H9 (cell line): ENCODE results near the gene KHK. TPM values are rescaled to one million over a fixed set of nuclear protein-coding genes. Genes with fewer than 3 reads are reported as not detected.

Source experiments
- DNase-seq: peaks from one replicate; pipeline ENCODE4 v3.0.0-alpha.2; 2017
- H2AFZ ChIP-seq: one replicate; pipeline ENCODE4 v1.6.1; 2013; ENCODE audit warnings: mild to moderate bottlenecking, low read length, control low read depth, moderate library complexity
- H2AK5ac ChIP-seq: 2 replicates; pipeline ENCODE4 v1.6.1; 2013; ENCODE audit warnings: low read length, control low read depth, mixed read lengths; ENCODE audit not compliant: insufficient read length
- H2BK120ac ChIP-seq: one replicate; pipeline ENCODE4 v1.6.1; 2013; ENCODE audit warnings: low read depth, mild to moderate bottlenecking, low read length, control low read depth, inconsistent platforms; ENCODE audit not compliant: poor library complexity, severe bottlenecking
- H2BK12ac ChIP-seq: 2 replicates; pipeline ENCODE4 v1.6.1; 2013; ENCODE audit warnings: low read length, control low read depth, mixed read lengths, low read depth; ENCODE audit not compliant: insufficient read length
- H2BK15ac ChIP-seq: 2 replicates; pipeline ENCODE4 v1.6.1; 2013; ENCODE audit warnings: low read depth, low read length, control low read depth
- H2BK20ac ChIP-seq: one replicate; pipeline ENCODE4 v1.6.1; 2013; ENCODE audit warnings: low read depth, mild to moderate bottlenecking, low read length, control low read depth, inconsistent platforms; ENCODE audit not compliant: poor library complexity, severe bottlenecking
- H2BK5ac ChIP-seq: 2 replicates; pipeline ENCODE4 v1.6.1; 2013; ENCODE audit warnings: low read length, control low read depth, mixed read lengths; ENCODE audit not compliant: insufficient read length
- H3K14ac ChIP-seq: 2 replicates; pipeline ENCODE4 v1.6.1; 2013; ENCODE audit warnings: low read length, control low read depth; ENCODE audit not compliant: insufficient read depth
- H3K18ac ChIP-seq: 2 replicates; pipeline ENCODE4 v1.6.1; 2013; ENCODE audit warnings: low read depth, mild to moderate bottlenecking, mixed read lengths, low read length, control low read depth; ENCODE audit not compliant: insufficient read length
- H3K23ac ChIP-seq: 2 replicates; pipeline ENCODE4 v1.6.1; 2013; ENCODE audit warnings: low read length, control low read depth, mixed read lengths, low read depth; ENCODE audit not compliant: insufficient read length
- H3K23me2 ChIP-seq: 2 replicates; pipeline ENCODE4 v1.6.1; 2013; ENCODE audit warnings: low read depth, mild to moderate bottlenecking, mixed read lengths, low read length, control low read depth; ENCODE audit not compliant: insufficient read length, poor library complexity, severe bottlenecking
- H3K27ac ChIP-seq: 2 replicates; pipeline ENCODE4 v1.5.1; 2013; ENCODE audit warnings: low read length, control low read depth, mixed read lengths, low read depth; ENCODE audit not compliant: insufficient read length
- H3K27me3 ChIP-seq: 2 replicates; pipeline ENCODE4 v1.6.1; 2013; ENCODE audit warnings: low read length, control low read depth, inconsistent platforms; ENCODE audit not compliant: insufficient read depth
- H3K4ac ChIP-seq: 2 replicates; pipeline ENCODE4 v1.6.1; 2013; ENCODE audit warnings: low read depth, mild to moderate bottlenecking, control low read depth, inconsistent platforms, low read length, moderate library complexity
- H3K4me1 ChIP-seq: 2 replicates; pipeline ENCODE4 v1.6.1; 2013; ENCODE audit warnings: low read length, control low read depth, inconsistent platforms; ENCODE audit not compliant: insufficient read depth
- H3K4me2 ChIP-seq: 2 replicates; pipeline ENCODE4 v1.6.1; 2013; ENCODE audit warnings: low read length, control low read depth, mixed read lengths; ENCODE audit not compliant: insufficient read length, insufficient read depth
- H3K56ac ChIP-seq: 2 replicates; pipeline ENCODE4 v1.6.1; 2013; ENCODE audit warnings: low read depth, mild to moderate bottlenecking, mixed read lengths, low read length, control low read depth; ENCODE audit not compliant: insufficient read length
- H3K79me1 ChIP-seq: 2 replicates; pipeline ENCODE4 v1.6.1; 2013; ENCODE audit warnings: low read depth, mild to moderate bottlenecking, moderate library complexity, low read length, control low read depth, inconsistent platforms; ENCODE audit not compliant: insufficient read depth, poor library complexity, severe bottlenecking
- H3K79me2 ChIP-seq: 2 replicates; pipeline ENCODE4 v1.6.1; 2013; ENCODE audit warnings: low read length, control low read depth, inconsistent platforms; ENCODE audit not compliant: insufficient read depth
- H3K9ac ChIP-seq: 2 replicates; pipeline ENCODE4 v1.6.1; 2013; ENCODE audit warnings: low read length, control low read depth, mixed read lengths; ENCODE audit not compliant: insufficient read length; ENCODE audit errors: extremely low read depth
- H3K9me3 ChIP-seq: one replicate; pipeline ENCODE4 v1.6.1; 2013; ENCODE audit warnings: low read depth, low read length, inconsistent platforms; ENCODE audit not compliant: control insufficient read depth
- H3T11ph ChIP-seq: one replicate; pipeline ENCODE4 v1.6.1; 2013; ENCODE audit warnings: mild to moderate bottlenecking, low read length, control low read depth, inconsistent platforms
- H4K20me1 ChIP-seq: one replicate; pipeline ENCODE4 v1.6.1; 2013; ENCODE audit not compliant: control insufficient read depth, insufficient read length, insufficient read depth
- H4K5ac ChIP-seq: 2 replicates; pipeline ENCODE4 v1.6.1; 2013; ENCODE audit warnings: low read depth, mild to moderate bottlenecking, mixed read lengths, low read length, control low read depth; ENCODE audit not compliant: insufficient read length
- H4K8ac ChIP-seq: replicated peaks from 2 replicates; pipeline ENCODE4 v1.6.1; 2013; ENCODE audit warnings: low read length, control low read depth, mixed read lengths, low read depth; ENCODE audit not compliant: insufficient read length
- H4K91ac ChIP-seq: 2 replicates; pipeline ENCODE4 v1.6.1; 2013; ENCODE audit warnings: low read depth, mild to moderate bottlenecking, moderate library complexity, mixed read lengths, low read length, control low read depth; ENCODE audit not compliant: insufficient read length
- H3K27ac Mint-ChIP-seq, 3 experiments: 2 replicates in 2 of 3; 3 replicates in 1 of 3; pipeline ENCODE4 v1.8.0; 2020 to 2021; ENCODE audit warnings: mixed read lengths in 3 of 3, mild to moderate bottlenecking in 1 of 3, moderate library complexity in 1 of 3
- H3K27me3 Mint-ChIP-seq: 2 replicates; pipeline ENCODE4 v1.8.0; 2021; ENCODE audit warnings: low read depth, mild to moderate bottlenecking, moderate library complexity, mixed read lengths
- H3K36me3 Mint-ChIP-seq, 3 experiments: 2 replicates in 2 of 3; 3 replicates in 1 of 3; pipeline ENCODE4 v1.8.0; 2020 to 2021; ENCODE audit warnings: low read depth in 3 of 3, mixed read lengths in 3 of 3; ENCODE audit not compliant: insufficient read depth in 1 of 3
- H3K4me1 Mint-ChIP-seq, 2 experiments: 2 replicates each; pipeline ENCODE4 v1.8.0; 2020; ENCODE audit warnings: mixed read lengths in 2 of 2
- H3K4me3 Mint-ChIP-seq, 2 experiments: 2 replicates in 1 of 2; 3 replicates in 1 of 2; pipeline ENCODE4 v1.8.0; 2020 to 2021; ENCODE audit warnings: mild to moderate bottlenecking in 2 of 2, mixed read lengths in 2 of 2, moderate library complexity in 1 of 2
- H3K9me3 Mint-ChIP-seq, 2 experiments: 2 replicates in 1 of 2; 3 replicates in 1 of 2; pipeline ENCODE4 v1.8.0; 2020; ENCODE audit warnings: mild to moderate bottlenecking in 2 of 2, mixed read lengths in 2 of 2, moderate library complexity in 1 of 2
- WGBS: extraction: QIAGEN DNeasy Blood & Tissue Kit; methylation state at CpG from one replicate; pipeline ENCODE4 v1.1.7; 2013; ENCODE audit warnings: missing lambda C conversion rate, low lambda C conversion rate, mixed read lengths; ENCODE audit not compliant: insufficient read length; ENCODE audit errors: extremely low coverage; 5-methylcytosine and 5-hydroxymethylcytosine counted together
- total RNA-seq: library from RNA; stranded (reverse); gene quantifications from 2 replicates; pipeline ENCODE4 v1.2.1, GENCODE V29; 2021
- TF ChIP-seq, protein P1 (sequence below): fragments of 200-600 bp; sonication (generic); conservative IDR thresholded peaks from 3 replicates; pipeline ENCODE4 v1.8.0; 2021; ENCODE audit warnings: antibody characterized with exemption, mild to moderate bottlenecking

KHK gene
- total RNA-seq, 1 experiment from 2014 or later, result 12.1 TPM

- Histone ChIP-seq H3K56ac (no peak overlapping the region), H3K27me3 (no peaks in the 10 kb centered on the region), H3K27ac (no peak overlapping the region), H3K79me2 (no peaks in the 10 kb centered on the region), H2BK12ac (no peak overlapping the region), H3K9me3 (no peaks in the 10 kb centered on the region), H3T11ph (no peak overlapping the region), H4K20me1 (no peaks in the 10 kb centered on the region), H3K4me2 (peak overlapping the region; percentile 59), H4K91ac (no peak overlapping the region), H3K18ac (peak overlapping the region; percentile 9), H3K14ac (no peak overlapping the region), H3K4ac (no peak overlapping the region), H2BK20ac (no peak overlapping the region), H2AFZ (no peak overlapping the region), H3K79me1 (no peaks in the 10 kb centered on the region), H2AK5ac (no peak overlapping the region), H4K8ac (no peak overlapping the region), H3K4me1 (peaks cover 4% of the 10 kb centered on the region; the same call in 1 of the 2 replicates), H3K23me2 (peaks cover 10% of the 10 kb centered on the region), H2BK15ac (no peak overlapping the region), H4K5ac (no peak overlapping the region), H2BK5ac (no peak overlapping the region), H3K9ac (peak overlapping the region; percentile 36), H2BK120ac (no peak overlapping the region), H3K23ac (no peak overlapping the region)
- DNase-seq, result peak; percentile 95
- Mint-ChIP-seq H3K4me3 (peak overlapping the region; percentile 94 to 97), H3K36me3 (peaks cover 21 to 25% (median 23%) of the 10 kb centered on the region in 3 experiments), H3K9me3 (peaks cover 7 to 16% of the 10 kb centered on the region in 2 experiments), H3K27me3 (peaks cover 9% of the 10 kb centered on the region), H3K4me1 (peaks cover 10 to 14% of the 10 kb centered on the region in 2 experiments), H3K27ac (peak overlapping the region; percentile 94 to 99 (median 98))
- no CpG with 5 or more reads among the region's 48 CpGs for WGBS
- TF ChIP-seq, protein P1, sequence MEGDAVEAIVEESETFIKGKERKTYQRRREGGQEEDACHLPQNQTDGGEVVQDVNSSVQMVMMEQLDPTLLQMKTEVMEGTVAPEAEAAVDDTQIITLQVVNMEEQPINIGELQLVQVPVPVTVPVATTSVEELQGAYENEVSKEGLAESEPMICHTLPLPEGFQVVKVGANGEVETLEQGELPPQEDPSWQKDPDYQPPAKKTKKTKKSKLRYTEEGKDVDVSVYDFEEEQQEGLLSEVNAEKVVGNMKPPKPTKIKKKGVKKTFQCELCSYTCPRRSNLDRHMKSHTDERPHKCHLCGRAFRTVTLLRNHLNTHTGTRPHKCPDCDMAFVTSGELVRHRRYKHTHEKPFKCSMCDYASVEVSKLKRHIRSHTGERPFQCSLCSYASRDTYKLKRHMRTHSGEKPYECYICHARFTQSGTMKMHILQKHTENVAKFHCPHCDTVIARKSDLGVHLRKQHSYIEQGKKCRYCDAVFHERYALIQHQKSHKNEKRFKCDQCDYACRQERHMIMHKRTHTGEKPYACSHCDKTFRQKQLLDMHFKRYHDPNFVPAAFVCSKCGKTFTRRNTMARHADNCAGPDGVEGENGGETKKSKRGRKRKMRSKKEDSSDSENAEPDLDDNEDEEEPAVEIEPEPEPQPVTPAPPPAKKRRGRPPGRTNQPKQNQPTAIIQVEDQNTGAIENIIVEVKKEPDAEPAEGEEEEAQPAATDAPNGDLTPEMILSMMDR, result peak; percentile 54; the same call in 2 of the 3 replicates
Measured at GRCh38 chr2:27050281-27050995, 36.1 kb upstream of the KHK start.
